NCI-H1436 treated with DMSO at 0.1 percent for 48 hours (cell line): Measurements from ENCODE around the gene FAM219B.
"Not testable (repeated sequence)": the region's sequence is repeated elsewhere in the genome, so short reads cannot be mapped to it uniquely, and the experiment has no call there.

Experiments
- DNase-seq: peaks from one replicate; lab custom pipeline; 2025; lab: John Stamatoyannopoulos, UW

FAM219B gene

DNA sequence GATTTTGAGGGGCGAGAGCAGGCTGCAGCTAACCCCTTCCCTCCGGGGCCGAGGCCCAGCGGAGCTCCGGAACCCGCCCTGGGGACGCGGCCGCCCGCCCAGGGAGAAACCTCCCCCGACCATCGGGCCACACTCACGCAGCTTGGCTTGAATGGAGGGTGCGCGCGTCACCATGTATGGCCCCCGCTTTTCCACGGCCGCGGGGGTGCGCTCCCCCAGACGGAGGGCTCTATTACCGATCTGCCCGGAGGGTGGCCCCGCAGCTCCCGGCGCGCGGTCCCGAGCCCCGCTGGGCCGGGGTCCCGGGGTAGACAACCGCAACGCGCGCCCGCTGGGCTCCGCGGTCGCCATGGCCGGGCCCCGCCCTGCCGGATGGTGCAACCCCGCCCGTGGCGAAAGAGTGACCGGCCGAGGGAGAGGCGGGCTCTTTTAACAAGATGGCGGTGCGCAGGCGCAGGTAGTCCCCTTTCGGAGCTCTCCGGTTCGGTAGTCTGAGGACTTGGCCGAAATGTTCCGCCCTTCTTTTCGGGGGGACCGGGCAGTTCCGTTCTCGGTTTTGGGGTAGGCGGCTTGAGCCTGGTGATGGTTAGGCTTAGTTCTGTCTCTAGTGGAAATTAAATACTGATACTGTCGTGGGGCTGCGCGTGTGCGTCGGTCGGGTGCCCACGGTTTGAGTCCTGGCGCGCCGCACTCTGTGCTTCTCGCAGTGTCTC is at the start of gene FAM219B:
Gene FAM219B (minus strand): TSS at position 402 of the 713 bp plus-strand sequence. CDS start 51 bp downstream, at position 351.
- DNase-seq, result no peak

GRCh38 chr15:74955796-74956647 is 49.4 kb upstream of the FAM219B start:
- DNase-seq, result no peak

- no peak for DNase-seq
These were observed 48.4 kb upstream of the FAM219B start for GRCh38 chr15:74955017-74955416.

DNA sequence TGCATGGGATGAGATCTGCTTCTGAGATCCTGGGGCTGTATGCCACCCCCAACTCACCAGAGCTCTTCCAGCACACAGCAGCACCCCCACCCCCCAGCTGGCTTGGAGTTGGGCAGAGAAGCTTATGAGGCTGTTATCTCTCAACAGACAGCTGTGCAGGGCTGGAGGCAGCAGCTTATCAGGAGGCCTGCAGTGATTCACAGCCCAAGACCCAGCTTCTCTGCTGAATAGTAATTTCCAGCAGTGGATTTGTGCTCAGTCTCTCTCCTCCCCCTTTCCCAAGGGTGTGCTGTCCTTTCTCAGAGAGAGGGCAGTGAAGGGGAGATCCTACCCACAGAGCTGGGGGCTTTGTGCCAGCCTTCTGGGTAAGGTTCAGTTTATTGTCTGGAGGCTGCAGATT is 47.9 kb upstream of the FAM219B start:
- no peak for DNase-seq

GRCh38 chr15:74951006-74951405 is 44.4 kb upstream of the FAM219B start:
- no peak for DNase-seq

DNA sequence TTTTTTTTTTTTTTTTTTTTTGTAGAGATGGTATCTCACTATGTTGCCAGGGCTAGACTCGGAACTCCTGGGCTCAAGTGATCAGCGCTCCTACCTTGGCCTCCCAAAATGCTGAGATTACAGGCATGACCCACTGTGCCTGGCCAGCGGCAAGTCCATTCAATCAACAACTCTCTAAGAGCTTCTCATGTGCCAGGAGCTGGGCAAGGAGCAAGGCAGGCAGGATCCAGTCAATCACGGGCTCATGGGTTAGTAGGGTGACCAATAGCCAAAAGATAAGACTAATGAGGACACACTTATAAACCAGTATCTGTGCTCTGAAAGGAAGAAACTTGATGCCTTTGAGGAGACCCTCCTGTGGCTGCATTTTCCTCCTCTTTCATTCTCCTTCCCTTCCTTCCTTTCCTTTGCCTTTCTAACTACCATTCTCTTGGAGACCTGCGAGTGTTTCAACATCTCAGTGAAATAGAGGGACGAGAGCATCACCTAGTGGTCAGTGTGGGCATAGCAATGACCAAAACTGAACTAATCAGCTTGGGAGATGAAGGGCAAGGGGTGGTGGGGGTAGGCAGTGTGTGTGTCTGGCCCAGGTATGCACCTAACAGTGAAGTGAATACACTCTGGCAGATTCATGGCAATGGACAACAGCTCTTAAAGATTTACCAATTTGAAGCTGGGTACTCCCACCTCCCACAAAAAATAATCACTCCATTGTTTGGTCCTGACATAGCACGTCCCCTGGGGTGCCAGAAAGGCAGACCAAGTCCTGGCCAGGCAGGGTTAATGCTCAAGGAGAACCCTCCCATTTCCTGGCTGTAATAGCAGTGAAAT is 43.6 kb upstream of the FAM219B start:
- DNase-seq, result peak; percentile 39

DNA sequence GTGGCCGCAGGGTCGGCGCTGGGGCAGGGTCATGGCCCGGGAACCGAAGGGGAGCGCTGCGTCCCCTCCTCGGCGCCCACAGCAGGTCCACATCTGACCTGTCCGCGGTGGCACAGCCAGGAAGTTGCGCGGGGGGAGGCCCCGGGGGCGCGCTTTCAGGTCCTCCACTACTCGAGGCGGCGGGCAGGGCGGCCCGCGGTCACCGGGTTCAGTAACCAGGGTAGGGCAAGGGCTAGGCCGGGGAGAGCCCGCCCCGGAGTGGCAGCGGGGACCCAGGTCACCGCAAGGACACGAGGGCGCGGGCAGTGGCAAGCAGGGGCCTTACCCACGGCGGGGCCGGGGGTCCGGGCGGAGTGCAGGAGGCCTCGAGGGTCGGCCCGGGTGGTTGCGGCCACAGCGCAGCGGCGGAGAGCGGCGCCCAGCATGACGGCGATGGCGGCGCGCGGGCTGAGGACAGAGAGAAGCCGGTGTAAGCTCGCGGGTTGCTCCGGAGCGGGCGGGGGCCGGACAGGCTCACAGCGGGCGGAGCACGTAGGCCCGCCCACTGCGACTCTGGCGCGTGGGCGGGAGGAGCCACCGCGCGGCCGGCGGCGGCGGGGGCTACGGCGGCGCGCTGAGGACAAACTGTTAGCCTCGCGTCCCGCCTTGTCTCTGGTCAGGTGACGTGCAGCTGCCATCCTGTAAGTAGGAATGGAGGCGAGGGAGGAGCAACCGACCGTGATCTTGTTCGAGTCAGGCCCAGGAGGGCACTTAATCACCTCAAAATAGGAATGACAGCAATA is 31.1 kb upstream of the FAM219B start, which contains the start of gene COX5A:
Gene COX5A (minus strand): TSS at position 484 of the 782 bp plus-strand sequence. CDS start 59 bp downstream, at position 425.
- DNase-seq, result peak; percentile 87

- DNase-seq, result no peak
These were observed 30.6 kb upstream of the FAM219B start for GRCh38 chr15:74937272-74937589.

- not testable (repeated sequence) for DNase-seq
These were observed 28.5 kb upstream of the FAM219B start for GRCh38 chr15:74935193-74935592.

DNA sequence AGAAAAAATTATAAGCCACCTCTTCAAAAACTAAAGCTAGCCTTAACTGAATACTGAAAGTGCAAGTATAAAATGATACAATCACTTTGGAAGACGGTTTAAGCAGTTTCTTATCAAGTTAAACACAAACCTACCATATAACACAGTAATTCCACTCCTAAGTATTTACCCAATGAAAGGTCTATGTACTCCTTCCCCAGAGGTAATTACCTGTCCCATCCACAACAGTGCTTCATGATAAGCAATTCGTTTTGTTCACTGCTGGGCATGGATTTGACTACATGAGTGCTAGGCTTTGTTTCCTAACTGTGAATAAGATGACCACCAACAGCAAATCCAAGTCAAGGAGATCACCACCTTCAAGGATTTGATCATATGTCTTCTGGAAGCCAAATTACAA is 26.9 kb upstream of the FAM219B start:
- DNase-seq, result no peak

DNA sequence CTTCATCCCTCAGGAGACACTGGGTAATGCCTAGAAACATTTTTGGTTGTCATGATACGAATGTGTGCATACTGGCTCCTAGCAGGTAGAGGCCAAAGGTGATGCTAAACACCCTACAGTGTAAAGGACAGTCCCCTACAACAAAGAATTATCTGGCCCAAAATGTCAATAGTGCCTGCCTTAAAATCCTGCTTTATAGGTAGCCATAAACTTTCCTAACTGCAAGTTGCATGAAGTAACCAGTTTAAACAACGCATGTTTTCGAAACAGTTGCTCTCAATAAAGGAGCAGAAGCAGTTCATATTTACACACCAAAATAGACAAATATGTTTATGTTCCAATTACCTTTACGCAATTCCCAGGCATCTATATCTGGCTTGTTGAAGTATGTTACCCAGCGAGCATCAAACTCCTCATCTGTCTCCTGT is 22.1 kb upstream of the FAM219B start:
- DNase-seq, result no peak

GRCh38 chr15:74924525-74924924 is 17.9 kb upstream of the FAM219B start:
- DNase-seq, result no peak

GRCh38 chr15:74920456-74920855 is 13.8 kb upstream of the FAM219B start:
- no peak for DNase-seq

GRCh38 chr15:74917676-74918075 is 11.0 kb upstream of the FAM219B start:
- DNase-seq, result no peak

- not testable (repeated sequence) for DNase-seq
These were observed 7.1 kb upstream of the FAM219B start for GRCh38 chr15:74913799-74914198.

DNA sequence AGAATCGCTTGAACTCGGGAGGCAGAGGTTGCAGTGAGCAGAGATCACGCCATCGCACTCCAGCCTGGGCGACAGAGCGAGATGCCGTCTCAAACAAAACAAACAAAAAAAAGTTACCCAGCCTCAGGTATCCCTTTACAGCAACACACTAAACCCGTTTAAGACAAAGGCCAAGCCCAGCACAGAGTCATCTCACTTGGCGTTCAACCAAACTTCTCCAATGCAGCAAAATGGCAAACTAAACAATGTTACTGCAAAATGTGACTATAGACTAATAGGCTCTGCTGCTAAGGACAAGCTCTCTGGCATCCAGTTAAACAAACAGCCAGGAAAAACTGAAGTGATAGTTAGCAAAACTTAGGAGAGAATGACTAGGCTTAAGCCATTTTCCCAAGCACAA is 6.4 kb upstream of the FAM219B start:
- no peak for DNase-seq

DNA sequence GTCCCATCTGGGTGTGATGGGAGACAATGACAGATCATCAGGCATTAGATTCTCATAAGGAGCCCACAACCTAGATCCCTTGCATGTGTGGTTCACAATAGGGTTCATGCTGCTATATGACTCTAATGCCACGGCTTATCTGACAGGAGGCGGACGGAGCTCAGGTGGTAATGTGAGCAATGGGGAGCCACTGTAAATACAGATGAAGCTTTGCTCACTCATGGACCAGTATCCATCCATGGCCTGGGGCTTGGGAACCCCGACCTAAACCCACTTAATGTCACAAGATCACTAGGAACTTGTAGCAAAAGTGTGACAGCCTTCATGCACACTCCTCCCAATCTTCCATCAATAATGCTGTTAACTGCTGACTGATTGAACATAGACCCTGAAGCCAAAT is 2.0 kb upstream of the FAM219B start:
- no peak for DNase-seq

DNA sequence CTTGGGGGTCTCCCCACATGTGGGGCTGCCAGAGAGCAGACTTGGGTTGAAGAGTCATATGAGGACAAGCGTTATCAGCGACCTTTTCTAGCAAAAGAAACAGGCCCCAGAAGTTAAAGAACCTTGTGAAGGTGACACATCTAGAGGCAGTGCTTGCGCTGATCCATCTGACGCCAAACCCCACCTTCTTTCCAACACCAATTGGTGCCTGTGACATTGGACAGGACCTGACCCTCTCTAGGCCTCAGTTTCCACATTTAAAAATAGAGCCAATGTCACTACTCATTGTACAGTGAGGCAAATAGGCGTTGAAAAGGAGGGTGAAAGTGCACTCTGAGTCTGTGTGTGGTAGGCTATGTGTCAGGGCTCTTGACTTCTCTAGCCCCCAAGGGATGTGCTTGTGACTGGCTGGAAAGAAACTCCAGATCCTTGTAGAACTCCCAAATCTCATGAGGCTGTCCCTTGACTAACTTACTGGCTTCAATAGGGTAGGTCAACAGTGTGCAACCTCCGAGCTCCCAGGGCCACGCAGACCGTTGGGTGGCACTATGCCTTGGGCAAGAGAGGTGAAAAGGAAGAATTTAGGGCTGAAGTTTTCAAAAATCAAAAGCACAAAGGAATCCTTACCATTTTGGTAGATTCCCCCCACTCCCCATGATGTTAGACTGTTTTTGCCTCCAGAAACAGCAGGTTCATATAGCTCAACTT is 666 bp upstream of the FAM219B start:
- DNase-seq, result no peak

- DNase-seq, result no peak
These were observed 593 bp downstream of the FAM219B start for GRCh38 chr15:74906067-74906449.

- no peak for DNase-seq
These were observed 2.4 kb downstream of the FAM219B start for GRCh38 chr15:74904190-74904805.
